ENCODE measurements around the gene CCIN.
"Not testable (repeated sequence)": the region's sequence is repeated elsewhere in the genome, so short reads cannot be mapped to it uniquely, and the experiment has no call there.

CCIN gene

DNA sequence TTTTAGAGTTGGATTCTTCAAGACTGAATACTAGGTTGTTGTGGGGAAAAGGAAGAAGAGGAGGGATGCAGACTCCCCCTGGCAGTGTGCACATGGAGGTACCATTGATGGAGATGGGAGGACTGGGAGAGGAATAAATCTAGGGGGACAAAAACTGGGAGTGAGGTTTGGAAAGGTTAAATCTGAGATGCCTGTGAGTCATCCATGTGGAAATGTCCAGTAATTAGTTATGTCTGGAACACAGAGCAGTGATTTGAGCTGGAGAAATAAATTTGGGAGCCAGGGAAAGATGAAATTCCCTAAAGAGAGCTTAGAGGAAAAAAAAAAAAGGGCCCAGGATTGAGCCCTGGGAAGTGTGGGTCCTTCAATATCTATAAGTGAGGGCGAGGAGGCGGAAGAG, 8.0 kb upstream of the CCIN start:
- no peak for DNase-seq

DNA sequence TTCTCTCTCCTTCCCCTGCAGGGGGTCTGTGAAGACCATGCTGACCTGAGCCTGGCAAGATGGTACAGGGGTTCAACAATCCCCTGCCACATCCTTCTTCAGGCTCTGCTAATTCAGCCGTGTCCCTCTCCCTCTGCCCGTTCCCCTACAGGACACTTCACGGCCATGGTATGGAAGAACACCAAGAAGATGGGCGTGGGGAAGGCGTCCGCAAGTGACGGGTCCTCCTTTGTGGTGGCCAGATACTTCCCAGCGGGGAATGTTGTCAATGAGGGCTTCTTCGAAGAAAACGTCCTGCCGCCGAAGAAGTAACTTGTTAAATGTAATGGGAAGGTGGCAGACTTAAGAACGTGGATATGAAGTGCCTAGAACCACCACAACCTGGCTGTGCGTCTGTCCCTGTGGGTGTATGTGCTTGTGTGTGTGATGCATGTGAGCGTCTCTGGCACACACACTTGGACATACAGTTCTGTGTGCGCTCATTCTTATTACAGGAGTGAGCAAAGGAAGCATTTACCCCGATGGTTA, 6.9 kb upstream of the CCIN start:
- no peak for DNase-seq

DNA sequence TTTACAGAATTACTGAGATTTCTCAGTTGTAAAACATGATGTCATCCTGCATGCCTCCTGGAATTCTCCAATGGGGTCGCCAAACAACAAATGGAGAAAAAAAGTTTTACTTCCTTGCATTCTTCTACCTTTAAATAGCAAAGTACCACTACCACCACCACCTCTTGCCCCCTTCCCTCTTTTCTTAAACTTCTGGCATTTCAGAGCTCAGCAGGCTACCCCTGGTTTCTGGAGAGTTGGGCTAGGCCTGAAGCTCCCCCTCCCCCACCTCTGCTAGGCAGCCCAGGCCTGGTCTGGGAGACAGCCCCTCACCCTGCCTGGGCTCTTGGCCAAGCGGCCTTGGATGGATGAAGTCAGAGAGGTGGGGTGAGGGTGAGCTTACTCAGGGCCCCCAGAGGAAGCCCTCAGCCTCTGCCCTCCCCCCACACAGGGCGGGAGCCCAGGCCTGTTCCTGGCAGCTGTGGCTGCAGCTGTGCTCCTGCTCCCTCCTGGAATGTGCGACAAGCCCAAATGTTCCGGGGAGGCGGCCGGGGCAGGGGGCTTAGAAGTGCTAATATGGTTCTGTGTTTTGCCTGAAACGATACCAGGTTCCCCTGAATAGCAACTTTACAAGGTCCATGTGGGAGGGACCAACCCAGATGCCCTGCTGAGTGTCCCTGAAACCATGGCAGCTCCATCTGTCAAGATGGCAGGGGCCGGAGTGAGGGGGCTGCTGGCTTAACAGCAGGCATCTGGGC, 6.0 kb upstream of the CCIN start:
- DNase-seq, result no peak

DNA sequence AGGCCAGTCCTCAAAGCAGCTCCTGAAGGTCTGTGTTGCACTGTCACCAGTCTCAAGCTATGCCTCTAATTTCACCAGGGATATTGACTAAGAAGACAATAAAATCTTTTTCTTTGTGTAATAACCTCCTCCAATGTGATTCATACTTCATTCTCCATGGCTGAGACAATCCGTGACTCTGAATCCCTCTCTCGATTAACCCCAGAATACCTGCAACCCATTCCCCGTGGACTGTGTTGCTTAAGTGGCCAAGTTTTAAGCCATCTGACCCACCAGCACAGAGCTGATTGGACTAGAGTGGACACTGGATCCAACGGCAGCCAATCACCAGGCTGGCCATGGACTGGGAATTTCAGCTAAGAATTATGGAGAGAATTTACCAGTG, 5.4 kb upstream of the CCIN start:
- no peak for DNase-seq

DNA sequence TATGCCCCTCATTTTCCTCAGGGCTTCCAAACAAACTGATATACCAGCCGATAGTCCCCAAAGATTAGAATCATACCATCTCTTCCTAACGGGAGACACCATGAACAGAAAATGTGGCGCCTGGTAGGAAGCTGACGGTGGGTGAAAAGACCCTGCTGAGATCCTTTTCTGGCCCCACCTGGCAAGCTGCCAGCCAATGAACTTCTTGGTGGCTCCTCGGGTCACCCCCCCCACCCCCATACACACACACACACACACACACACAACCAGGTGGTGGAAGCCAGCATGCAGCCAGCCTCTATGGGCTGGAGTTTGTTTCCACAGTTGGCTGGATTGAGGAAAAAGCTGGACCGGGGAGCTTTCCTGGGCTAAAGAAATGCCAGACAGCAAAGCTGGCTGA, 4.8 kb upstream of the CCIN start:
- no peak for DNase-seq

DNA sequence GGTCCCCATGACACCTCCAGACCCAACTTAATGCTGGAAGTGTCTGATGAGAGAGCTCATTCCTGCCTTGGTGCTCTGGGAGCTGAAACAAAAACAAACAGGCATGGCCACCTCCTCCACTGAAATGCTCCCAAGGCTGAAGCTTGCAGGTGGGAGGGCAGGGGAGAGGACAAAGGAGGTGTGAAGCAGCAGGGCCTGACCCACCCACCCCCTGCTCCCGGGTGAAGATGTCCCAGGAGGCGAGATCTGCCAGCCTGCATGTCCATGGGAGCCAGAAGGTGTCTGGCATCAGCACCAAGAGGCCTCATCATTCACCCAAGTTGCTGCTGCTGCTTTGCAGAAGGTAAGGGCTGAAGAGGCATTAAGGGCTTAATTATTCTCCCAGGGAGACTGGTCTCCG, 4.2 kb upstream of the CCIN start:
- no peak for DNase-seq

DNA sequence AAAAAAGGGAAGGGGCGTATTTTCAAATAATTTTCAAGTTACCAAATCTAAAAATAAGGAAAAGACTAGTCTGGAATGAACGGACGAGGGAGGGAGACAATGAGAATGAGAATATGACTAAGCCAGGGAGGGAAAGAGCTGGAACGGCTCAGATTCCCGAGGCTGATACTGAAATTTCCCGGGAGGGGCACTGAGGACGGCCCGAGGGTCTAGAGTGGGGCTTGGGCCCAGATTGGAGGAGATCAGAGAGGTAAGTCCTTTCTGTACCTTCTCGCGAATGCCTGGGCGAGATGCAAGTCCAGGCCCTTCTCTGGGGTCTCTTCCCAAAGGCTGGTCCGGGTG, 3.4 kb upstream of the CCIN start:
- no peak for DNase-seq

DNA sequence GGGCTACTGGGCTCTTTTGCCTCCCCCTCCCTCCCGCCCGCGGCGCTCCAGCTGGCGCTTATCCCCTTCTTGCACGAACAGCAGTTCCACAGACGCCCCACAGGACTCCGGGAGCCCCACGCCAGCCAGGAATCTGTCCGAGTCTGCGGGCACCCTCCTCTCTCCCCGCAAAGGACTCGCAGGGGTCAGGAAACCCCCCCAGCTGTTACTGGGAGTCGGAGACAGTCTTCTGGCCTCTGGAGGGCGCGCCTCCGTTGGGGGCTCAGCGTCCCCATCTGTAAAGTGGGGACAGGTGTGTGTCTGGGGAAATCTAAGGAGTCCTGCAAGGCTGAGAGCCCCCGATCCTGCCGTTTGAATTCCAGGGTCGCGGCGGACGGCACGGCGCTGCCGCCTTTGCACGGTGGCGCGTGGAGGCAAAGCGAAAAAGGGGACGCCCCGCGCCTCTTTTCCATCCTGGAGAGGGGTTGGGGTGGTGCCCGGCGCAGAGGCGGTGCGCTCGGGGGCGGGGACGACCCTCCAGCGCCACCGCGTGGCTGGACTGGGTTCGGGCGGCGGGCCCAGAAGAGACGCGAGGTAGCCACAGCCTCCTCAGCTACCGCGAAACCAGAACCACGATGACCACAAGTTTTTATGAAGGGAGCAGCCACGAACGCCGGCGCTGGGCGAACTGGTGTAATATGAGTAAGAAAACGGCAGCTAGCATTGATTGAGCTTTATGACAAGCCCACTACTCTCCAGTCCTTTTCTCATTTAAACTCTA, 2.8 kb upstream of the CCIN start:
- no peak for DNase-seq

DNA sequence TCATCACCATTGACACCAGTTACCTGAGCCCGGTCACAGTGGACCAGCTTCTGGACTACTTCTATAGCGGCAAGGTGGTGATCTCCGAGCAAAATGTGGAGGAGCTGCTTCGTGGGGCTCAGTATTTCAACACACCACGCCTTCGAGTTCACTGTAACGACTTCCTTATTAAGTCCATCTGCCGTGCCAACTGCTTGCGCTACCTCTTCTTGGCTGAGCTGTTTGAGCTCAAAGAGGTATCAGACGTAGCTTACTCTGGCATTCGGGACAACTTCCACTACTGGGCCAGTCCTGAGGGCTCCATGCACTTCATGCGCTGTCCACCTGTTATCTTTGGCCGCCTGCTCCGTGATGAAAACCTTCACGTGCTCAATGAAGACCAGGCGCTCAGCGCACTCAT, 520 bp downstream of the CCIN start:
- DNase-seq, result no peak

DNA sequence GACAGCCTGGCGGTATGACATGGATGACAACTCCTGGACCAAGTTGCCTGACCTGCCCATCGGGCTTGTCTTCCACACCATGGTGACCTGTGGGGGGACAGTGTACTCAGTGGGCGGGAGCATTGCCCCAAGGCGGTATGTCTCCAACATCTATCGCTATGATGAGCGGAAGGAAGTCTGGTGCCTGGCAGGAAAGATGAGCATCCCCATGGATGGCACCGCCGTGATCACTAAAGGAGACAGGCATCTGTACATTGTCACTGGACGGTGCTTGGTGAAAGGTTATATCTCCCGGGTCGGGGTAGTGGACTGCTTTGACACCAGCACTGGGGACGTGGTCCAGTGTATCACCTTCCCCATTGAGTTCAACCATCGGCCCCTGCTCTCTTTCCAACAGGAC, 1.3 kb downstream of the CCIN start:
- DNase-seq, result no peak

DNA sequence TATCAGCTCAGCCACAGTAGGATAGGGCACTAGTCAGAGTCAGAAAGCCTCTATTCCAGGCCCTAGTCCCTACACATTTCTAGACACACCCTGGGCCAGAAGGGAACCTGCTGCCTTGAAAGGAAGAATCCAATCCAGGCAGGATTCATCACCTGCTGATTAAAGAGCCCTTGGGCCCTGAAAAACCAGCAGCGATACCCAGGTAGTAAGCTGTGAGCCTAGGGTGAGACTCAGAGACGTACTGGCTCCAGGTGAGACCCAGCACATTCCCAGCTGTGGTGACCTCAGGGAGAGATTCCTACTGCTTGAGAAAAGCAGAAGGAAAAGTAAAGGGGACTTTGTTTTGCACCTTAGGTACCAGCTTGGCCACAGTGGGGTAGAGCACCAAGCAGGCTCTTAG, 4.7 kb downstream of the CCIN start:
- no peak for DNase-seq

DNA sequence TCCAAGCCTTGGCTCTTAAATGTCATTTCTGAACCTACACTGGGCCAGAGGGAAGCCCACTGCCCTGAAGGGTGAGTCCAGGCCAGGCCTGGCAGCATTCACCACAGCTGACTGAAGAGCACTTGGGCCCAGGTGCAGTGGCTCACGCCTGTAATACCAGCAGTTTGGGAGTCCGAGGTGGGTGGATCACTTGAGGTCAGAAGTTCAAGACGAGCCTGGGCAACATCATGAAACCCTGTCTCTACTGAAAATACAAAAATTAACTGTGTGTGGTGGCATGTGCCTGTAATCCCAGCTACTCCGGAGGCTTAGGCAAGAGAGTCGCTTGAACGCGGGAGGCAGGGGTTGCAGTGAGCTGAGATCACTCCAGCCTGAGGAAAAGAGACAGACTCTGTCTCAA, 5.1 kb downstream of the CCIN start:
- DNase-seq, result no peak

DNA sequence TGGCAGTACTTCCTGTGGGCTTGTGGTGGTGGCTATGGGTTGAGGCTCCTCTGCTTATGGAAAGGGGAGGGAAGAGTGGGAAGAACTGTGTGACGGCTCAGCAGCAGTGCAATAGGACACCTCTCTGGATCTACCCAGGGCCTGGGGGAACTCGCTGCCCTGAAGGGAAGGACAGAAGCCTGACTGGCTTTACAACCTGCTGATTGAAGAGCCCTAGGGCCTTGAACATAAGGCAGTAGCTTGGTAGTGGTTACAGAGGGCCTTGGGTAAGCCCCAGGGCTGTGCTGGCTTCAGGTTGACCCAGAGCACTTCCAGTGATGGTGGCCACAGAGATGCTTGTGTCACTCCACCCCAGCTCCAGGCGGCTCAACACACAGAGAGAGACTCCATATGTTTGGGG, 5.5 kb downstream of the CCIN start:
- DNase-seq, result no peak

DNA sequence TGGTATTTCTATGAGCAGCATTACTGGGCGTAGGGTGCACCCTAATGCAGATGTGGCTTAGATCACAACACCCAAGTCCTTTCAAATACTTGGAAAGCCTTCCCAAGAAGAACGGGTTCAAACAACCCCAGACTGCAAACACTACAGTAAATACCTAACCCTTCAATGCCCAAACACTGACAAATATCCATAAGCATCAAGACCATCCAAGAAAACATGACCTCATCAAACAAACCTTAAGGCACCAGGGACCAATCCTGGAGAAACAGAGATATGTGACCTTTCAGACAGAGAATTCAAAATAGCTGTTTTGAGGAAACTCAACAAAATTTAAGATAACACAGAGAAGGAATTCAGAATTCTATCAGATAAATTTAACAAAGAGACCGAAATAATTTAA, 6.0 kb downstream of the CCIN start:
- not testable (repeated sequence) for DNase-seq

DNA sequence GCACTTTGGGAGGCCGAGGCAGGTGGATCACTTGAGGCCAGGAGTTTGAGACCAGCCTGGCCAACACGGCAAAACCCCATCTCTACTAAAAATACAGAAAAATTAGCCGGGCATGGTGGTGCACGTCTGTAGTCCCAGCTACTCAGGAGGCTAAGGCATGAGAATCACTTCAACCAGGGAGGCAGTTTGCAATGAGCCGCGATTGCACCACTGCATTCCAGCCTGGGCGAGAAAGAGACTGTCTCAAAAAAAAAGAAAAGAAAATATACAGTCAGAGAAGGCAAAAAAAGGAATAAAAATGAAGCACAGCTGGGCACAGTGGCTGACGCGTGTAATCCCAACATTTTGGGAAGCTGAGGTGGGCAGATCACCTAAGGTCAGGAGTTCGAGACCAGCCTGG, 7.3 kb downstream of the CCIN start:
- DNase-seq, result not testable (repeated sequence)

DNA sequence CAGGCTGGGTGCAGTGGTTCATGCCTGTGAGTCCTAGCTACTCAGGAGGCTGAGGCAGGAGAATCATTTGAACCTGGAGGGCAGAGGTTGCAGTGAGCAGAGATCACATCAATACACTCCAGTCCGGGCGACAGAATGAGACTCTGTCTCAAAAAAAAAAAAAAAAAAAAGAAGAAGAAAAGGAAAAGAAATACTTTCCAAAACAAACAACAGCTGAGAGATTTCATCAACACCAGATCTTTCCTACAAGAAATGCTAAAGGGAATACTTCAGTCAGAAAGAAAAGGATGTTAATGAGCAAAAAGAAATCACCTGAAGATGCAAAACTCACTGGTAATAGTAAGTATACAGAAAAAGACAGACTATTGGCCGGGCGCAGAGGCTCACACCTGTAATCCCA, 8.4 kb downstream of the CCIN start:
- no peak for DNase-seq

DNA sequence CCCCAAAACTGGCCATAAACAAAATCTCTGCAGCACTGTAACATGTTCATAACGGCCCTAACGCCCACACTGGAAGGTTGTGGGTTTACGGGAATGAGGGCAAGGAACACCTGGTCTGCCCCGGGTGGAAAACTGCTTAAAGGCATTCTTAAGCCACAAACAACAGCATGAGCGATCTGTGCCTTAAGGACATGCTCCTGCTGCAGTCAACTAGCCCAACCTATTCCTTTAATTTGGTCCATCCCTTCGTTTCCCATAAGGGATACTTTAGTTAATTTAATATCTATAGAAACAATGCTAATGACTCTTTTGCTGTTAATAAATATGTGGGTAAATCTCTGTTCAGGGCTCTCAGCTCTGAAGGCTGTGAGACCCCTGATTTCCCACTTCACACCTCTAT, 11.1 kb downstream of the CCIN start:
- DNase-seq, result not testable (repeated sequence)

DNA sequence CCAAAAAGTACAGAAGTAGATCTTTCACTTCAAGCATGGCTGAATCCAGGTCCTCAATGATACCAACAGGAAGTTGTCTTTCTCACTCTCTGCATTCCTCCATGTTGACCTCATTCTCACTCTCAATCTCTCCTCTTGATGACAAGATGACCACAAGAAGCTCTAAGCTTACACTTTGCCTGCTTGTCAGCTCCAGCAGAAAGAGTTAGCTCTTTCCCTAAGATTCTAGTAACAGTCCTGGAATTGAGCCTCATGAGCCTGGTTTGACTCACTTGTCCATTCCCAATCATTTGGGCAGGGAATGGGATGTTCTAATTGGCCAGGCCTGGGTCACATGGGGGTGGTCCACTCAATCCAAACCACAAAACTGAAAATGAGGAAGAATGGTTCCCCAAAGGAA, 18.2 kb downstream of the CCIN start:
- no peak for DNase-seq

DNA sequence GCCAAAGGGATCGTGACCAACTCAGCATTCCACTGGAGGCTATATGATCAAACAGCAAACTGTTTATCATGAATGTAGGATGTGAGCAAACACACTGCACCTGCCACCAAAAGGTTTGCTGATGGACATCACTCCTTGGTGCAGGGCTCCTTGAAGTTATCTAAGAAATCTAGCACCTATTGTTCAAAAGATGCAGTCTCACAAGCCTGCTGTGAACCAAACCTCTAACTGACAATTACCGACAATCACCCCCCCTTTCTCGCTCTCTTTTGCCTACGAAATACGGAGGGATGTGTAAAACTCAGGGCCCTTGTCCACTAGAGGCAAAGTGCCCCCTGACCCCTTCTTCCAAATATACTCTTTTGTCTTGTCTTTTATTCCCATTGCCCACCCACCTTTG, 19.0 kb downstream of the CCIN start:
- no peak for DNase-seq

DNA sequence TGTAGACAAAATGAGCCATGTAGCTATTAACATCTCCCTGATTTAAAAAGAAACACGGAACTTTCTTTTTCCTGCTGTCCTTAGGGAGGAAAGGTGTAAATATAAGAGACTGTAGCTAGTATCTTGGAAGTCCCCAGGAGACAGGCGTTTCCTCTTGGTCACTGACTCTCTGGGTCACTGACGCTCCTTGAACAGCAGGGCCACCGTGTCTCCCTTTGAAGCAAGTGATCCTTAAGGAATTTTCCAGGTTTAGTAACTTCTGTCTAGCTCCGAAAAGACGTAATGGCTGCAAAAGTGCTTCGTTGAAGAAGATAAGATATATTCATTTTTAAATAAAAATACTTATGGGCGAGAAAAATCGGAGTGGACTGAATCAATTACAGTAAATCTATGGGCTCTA, 20.8 kb downstream of the CCIN start:
- no peak for DNase-seq

DNA sequence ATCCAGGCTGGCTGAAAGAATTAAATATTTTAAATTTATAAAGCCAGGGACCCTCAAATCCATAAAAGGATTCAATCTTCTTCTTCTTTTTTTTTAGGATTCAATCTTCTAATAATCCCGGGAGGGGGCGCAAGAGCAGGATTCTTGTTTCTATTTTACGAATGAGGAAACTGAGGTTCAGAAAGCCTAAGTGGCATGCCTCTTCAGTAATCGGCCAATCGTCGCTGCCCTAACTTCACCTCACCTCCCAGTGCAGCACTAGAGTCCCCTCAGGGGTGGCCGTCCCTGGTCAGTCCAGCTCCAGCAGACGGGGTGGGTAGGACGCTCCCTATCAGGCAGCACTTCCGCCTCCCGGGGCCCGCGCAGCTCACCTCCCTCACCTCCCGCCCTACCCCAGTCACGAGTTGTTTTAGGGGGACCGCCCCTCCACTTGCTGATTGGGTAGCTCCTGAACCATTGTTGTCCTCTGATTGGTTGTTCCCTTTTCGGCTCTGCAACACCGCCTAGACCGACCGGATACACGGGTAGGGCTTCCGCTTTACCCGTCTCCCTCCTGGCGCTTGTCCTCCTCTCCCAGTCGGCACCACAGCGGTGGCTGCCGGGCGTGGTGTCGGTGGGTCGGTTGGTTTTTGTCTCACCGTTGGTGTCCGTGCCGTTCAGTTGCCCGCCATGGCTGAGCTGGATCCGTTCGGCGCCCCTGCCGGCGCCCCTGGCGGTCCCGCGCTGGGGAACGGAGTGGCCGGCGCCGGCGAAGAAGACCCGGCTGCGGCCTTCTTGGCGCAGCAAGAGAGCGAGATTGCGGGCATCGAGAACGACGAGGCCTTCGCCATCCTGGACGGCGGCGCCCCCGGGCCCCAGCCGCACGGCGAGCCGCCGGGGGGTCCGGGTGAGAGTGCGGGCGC, 21.5 kb downstream of the CCIN start, which contains the start of gene CLTA:
Gene CLTA, plus strand, starts transcription at position 534 of the 902 bp plus-strand sequence. Its CDS starts 136 bp downstream, at position 670.
- DNase-seq, result peak; percentile 99

DNA sequence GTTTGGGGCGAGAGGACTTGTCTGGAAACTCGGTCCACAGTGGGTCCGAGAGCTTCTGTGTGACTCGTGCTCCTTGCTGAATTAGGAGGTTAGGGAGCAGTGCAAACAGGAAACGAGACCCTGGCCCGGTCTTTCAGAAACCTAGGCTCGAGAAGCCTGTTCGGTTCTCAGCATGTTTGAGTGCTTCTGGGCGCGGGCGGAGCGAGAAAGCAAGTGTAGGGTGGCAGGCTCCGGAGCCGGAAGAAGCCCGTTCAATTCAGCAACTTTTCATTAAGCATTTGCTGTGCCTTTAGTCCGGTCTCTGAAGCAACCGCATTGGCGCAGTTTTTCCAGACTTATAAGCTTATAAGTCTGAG, 22.1 kb downstream of the CCIN start:
- no peak for DNase-seq

DNA sequence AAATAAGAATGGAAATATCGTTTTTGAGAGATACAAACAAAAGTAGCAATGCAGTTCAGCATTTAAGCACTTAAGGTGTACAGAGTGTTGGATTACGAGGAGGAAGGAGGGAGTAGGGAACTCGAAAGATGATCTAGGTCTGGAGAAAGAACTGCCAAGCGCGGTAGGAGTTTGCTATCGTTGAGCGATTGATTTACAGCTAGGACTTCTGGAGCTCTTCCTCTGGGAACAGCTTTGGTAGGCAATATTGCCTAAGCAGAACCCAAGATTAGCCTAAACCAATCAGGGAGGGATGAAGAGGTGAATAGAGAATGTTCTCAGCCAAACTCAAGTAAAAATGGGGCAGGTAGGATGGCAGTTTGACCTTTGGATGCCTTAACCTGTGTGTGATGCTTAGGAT, 22.5 kb downstream of the CCIN start:
- DNase-seq, result no peak

DNA sequence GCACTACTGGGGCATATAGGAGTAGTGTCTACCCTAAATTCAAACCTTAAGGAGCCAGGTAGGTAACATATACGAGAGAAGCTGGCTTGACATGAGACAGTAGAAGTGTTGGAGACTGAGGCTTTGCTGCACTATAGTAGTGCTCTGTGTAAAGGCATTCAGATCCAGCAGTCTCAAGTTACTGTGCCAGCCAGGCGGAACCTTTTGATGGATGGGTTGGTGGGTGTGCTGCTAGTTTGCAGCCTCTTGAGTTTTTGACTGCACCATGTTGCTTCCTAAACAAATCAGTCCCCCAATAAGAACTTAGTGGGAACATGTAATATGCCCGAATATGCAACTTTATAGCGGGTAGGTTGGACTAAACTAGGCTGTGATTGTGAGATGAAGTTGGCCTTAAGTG, 23.0 kb downstream of the CCIN start:
- DNase-seq, result no peak
